ENCODE measurements around the gene TSPAN15.

GRCh38 chr10:69495666-69496065 is 44.4 kb downstream of the TSPAN15 start:
- TF ChIP-seq CTCF (conservative IDR thresholded peaks at IDR 0.05 in 1 of 2, IDR thresholded peaks at IDR 0.05 in 1 of 2; ENCODE audit: low read depth in 1 of 2, low read length in 2 of 2) (no peak), EZH2 (IDR thresholded peaks at IDR 0.05; ENCODE audit: low read length, missing control alignments) (no peak)
